ENCODE results near the gene WDR27.
"Not testable (repeated sequence)": the region's sequence is repeated elsewhere in the genome, so short reads cannot be mapped to it uniquely, and the experiment has no call there.

WDR27 gene

DNA sequence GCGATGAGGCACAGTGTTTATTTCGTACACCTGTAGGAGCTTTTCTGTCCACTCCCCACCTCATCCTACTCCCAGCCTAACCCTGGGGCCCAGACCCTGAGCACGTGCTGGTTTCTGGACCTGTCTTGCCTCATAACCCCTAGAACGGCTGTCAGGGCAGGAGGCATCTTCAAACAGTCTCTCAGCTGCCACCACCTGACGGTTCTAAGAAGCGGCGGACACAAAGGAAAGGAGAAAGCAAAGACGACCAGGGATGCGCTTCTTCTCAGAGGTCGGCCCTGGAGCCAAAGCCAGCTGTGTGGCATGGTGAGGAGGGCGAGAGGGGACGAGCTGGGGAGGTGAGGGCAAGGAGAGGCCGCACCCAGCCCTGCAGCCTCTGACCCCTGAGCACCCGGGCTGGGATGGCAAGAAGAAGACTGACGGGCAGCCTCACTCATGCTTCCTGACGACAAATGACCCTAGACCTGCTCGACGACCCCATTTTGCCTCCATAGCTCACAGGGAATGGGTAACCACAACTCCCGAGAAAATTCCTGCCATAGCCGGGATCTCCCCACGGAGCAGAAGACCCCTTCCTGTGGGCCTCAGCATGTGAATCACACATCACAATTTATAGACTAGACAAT lies 62.1 kb downstream of the WDR27 start:
- no peak for DNase-seq (ENCODE audit: low spot score)

DNA sequence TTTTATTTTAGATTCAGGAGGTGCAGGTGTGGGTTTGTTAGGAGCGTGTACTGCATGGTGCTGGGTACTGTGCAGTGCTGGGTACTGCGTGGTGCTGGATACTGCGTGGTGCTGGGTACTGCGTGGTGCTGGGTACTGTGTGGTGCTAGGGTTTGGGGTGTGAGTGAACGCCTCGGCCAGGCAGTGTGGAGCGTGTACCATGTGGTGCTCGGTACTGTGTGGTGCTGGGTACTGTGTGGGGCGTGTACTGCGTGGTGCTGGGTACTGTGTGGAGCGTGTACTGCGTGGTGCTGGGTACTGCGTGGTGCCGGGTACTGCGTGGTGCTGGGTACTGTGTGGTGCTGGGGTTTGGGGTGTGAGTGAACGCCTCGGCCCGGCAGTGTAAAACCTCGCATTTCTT lies 62.9 kb downstream of the WDR27 start:
- no peak for DNase-seq (ENCODE audit: low spot score)

DNA sequence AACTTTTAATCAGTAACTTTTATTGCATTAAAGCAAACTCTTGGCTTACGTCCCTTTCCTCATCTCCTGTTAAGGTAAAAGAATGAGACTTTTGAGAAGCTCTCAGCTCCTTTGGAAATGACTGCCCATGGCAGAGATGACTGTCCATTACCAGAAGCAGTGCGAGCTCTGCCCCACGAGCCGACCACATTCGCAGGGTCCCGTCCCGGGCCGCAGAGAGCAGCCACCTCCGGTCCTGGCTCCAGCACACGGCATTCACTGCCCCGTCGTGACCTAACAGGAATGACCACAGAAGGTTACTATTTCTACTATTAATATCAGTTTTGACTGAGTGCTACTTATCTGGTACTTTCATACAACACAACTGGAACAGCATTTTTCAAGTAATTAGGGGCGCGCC lies 63.4 kb downstream of the WDR27 start:
- no peak for DNase-seq (ENCODE audit: low spot score)

DNA sequence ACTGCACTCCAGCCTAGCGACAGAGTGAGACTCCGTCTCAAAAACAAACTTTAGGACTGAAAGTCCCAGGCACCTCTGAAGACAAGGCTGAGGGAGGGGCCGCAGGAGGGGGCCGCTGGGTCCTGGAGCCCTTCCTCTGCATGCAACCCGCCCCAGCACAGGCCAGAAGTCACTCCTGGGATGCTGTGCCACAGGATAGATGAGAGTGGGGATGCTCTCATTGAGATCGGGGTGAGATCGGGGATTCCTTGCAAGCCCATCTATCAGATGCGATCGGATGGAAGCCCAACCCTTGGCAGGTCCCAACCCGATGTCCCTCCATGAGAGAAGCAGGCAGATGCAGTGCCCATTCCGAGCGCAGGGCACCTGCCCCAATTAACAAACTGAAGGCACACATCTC lies 66.5 kb downstream of the WDR27 start:
- no peak for DNase-seq (ENCODE audit: low spot score)

DNA sequence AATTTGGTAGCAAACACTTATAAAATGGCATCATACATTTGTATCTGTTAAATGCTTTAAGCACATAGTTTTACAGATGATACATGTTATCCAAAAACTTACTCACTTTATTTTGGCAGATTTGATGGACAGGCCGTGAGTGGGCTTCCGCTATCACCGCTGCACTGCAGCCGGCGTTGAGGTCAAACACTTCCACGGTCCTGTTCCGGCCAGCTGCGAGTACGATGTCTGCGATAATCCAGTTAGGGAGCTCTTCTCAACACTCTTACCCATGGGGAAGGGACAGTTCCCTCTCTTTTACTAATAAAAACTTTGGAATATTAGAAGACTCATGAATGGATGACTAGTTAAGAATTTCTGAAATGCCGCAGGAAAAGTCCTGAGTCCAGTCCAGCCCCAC lies 69.0 kb downstream of the WDR27 start:
- DNase-seq (ENCODE audit: low spot score): no peak

DNA sequence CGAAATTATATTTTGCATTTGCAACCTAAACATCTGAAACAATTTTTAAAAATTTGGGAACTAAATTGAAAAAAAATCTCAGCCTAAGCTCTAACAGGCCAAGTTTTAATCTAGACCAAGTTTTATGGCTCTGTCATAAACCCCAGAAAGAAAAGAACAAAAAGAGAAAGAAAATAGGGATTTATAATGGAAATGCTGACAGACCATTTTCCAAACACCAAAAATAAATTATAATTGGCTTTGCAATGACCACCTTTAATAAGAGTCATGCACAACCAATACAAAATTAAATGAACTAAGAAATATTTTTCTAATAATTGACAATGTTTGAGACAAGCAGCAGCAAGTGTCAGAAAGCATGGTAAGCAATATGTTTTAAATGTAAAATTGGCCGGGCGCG lies 72.6 kb downstream of the WDR27 start:
- no peak for DNase-seq (ENCODE audit: low spot score)

DNA sequence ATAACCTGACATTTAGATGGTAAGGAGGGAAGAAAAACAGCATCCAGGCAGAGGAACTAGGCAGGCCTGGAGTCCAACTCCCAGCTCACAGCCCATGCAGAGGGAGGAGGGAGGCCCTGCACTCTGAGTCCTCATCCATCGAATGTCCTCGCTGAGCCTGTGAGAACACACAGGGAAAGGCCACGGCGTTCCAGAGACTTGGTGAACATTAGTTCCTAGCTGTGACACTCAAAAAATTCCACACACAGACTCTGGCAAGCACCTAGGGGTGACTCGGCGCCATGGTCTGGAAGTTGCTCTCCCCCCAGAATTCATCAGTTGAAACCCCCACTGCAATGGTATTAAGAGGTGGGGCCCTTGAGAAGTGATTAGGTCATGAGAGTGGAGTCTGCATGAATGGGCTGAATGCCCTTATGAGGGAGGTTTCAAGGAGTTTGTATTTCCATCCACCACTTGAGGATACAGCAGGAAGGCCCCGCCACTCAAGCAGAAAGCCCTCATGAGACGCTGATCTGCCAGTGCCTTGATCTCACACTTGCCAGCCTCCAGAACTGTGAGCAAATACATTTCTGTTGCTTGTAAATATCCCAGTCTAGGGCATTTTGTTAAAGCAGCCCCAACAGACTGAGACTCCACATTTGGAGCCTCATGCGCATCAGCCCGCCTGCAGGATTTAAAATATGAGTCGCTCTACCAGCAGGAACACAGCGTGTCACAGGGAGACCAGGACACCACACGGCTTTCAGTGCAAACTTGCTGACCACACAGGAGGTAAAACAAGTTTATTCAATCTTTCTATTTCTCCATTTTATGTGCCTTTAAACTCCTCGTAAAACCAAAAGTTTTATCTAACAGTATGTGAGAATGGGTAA lies 73.9 kb downstream of the WDR27 start:
- DNase-seq (ENCODE audit: low spot score): no peak

DNA sequence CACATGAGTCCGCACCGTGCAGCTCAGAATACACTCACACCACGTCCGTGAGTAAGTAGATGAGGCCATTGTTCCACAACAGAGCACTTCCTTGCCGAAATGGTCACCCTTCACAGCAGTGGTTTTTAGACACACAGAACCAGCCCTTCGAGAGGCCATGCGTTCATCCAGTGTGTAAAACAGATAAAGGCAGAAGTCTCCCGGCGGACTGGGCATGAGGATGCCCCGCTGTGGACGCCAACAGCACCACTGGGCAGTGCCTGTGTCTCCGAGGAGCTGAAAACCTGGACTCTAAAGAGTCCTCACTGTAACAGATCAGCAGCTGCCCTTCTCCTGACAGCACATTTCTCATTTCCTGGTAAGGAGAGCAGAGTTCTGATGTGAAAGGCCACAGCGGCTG lies 75.2 kb downstream of the WDR27 start:
- DNase-seq (ENCODE audit: low spot score): no peak

DNA sequence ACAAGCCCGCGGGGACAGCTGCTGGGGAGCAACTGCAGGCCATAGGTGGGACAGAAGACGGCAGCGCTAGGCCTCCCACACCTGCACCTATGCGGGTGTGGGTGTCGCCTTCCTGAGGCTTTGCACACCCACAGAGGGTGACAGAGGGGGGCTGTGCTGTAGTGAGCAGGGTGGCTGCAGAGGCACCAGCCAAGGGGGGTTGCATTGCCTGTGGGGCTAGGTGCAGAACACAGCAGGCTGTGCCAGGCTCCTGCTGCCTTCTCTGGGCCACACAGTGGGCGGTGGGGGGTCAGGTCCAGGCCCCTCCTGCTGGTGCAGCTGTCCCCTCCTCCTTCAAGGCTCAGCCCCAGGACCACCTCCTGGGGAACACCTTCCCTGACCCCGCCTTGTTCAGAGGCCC lies 75.7 kb downstream of the WDR27 start:
- no peak for DNase-seq (ENCODE audit: low spot score)

DNA sequence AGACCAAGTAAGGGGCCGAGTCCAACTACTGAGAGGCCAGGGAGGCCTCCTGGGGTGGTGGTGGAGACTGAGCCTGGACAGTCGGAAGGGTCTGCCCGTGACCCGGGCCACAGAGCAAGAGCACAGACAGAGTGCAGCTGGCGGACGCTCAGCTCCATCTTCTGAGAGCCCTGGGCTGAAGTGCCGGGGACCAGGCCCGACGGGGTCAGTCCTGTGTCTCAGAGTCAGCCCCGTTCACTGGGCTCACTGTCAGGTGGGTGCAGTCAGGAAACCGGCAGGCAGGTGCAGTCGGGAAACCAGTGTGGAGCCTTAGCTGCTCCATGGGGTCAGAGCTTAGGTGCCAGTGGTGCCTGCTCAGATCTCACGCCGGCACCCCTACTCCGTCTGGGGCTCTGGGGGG lies 76.5 kb downstream of the WDR27 start:
- no peak for DNase-seq (ENCODE audit: low spot score)

DNA sequence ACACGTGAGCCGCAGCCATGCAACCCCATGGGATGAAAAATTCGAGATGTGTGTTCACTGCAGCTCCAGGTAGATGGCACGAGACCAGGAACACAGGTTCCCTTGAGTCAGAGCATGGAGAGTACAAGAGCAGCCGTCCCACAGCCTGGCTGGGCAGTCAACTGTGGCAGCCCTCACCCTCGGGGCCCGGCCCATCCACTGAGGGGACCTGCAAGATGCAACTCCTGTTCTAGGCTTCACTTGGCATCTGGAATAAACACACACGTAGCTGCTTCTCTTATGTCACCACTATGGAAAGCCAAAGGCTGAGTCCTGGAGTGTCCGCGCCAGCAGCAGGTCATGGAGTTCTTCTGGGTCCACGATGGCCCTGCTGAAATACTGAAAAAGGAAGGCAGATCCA lies 77.0 kb downstream of the WDR27 start:
- DNase-seq (ENCODE audit: low spot score): no peak

DNA sequence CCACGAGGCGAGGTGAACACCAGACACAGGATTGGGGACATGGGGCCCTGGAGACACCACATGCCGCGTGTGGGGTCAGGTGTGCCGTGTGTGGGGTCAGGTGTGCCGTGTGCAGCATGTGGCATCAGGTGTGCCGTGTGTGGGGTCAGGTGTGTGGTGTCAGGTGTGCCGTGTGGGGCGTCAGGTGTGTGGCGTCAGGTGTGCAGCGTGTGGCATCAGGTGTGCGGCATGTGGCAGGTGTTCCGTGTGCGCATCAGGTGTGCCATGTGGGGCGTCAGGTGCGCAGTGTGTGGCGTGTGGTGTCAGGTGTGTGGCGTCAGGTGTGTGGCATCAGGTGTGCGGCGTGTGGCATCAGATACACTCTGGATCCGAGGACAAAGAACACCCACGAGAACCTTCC lies 77.9 kb downstream of the WDR27 start:
- DNase-seq (ENCODE audit: low spot score): no peak

DNA sequence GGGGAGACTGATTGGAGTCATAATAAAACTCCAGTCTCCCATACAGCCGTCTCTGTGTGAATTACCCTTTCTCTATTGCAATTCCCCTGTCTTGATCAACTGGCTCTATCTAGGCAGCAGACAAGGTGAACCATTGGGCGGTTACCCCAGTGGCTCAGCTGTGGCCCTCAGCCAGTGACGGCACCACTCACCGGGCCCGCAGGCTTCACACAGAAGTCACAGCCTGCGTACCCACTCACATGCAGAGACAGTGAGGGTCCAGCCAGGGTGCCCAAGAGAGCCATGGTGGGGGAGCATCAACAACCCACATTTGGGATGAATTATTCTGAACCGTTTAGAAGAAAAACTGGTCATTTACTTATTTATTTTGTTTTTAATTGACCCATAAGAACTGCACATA lies 78.5 kb downstream of the WDR27 start:
- no peak for DNase-seq (ENCODE audit: low spot score)

DNA sequence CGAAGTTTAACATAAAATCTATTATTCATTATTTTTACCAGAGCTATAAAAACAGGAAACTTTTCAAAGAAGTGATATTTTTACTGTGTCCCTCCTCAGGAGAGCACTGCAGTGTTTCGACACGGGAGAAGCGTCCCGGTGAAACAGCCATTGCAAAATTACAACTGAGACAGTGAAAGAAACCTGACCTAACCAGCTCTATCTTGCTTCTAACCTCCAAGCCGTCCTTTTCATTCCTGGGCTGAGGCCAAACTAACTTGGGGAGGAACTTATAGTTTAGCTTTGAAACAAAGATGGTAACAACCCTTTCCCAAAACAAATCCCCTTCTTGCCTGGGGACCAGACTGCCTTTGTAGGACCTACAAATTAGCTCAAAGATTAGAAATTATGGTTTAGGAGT lies 79.2 kb downstream of the WDR27 start:
- DNase-seq (ENCODE audit: low spot score): no peak

DNA sequence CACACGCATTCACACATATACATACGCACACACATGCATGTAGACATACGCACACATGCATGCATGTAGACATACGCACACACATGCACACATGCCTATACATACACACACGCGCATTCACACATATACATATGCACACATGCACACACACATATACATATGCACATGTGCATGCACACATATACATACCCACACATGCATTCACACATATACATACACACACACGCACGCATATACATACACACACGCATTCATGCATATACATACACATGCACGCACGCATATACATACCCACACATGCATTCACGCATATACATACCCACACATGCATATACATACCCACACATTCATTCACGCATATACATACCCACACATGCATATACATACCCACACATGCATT lies 80.5 kb downstream of the WDR27 start:
- DNase-seq (ENCODE audit: low spot score): no peak

DNA sequence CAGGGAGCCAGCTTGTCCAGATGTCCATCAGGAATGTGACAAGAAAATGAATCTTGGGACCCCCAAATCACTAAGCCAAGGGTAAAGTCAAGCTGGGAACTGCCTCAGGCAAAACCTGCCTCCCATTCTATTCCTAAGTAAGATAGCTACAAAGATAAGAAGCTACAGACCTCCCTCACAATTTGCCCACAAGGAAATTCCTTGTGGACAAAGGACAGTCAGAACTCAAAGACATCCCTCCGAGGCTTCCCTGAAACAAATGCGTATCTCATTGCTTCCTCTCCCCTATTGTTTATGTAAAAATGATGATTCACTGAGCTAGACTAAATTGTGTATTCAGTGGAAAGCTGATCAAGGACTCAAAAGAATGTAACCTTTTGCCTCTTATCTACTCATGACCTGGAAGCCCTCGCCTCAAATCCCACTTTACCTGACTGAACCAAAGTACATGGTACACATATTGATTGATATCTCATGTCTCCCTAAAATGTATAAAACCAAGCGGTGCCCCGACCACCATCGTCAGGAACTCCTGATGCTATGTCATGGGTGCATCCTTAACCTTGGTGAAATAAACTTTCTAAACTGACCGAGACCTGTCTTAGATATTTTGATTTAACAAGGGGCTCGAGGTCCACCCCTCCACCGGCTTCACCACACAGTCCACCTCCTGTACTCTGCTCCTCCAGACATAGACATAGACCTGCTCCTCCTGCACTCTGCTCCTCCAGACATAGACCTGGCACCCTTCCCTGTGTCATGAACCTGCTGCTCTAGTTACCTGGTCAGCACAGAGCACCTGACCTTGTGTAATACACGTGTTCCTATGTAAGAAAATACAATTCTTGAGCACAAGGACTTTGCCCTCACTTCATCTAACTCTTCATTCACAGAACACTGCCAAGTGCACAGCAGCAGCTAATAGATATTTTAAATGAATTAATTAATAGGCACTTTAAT lies 81.4 kb downstream of the WDR27 start:
- DNase-seq (ENCODE audit: low spot score): no peak

DNA sequence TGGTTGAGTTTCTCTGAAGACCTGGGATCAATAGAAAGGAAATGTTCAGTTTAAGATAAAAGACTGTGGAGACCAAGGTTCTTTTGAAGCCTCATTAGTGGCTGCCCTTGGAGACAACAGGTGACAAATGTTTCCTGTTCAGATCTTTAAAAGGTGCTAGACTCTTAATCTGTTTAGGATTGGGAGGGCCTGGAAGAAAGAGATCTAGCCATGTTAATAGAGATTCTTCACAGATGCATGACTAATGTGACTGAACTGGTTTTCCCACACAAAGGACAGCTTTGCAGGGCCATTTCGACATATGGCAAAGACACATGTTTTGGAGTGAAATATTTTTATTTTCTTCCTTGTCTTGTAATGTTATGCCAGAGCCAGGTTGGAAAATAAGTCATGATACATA lies 82.2 kb downstream of the WDR27 start:
- DNase-seq (ENCODE audit: low spot score): no peak

DNA sequence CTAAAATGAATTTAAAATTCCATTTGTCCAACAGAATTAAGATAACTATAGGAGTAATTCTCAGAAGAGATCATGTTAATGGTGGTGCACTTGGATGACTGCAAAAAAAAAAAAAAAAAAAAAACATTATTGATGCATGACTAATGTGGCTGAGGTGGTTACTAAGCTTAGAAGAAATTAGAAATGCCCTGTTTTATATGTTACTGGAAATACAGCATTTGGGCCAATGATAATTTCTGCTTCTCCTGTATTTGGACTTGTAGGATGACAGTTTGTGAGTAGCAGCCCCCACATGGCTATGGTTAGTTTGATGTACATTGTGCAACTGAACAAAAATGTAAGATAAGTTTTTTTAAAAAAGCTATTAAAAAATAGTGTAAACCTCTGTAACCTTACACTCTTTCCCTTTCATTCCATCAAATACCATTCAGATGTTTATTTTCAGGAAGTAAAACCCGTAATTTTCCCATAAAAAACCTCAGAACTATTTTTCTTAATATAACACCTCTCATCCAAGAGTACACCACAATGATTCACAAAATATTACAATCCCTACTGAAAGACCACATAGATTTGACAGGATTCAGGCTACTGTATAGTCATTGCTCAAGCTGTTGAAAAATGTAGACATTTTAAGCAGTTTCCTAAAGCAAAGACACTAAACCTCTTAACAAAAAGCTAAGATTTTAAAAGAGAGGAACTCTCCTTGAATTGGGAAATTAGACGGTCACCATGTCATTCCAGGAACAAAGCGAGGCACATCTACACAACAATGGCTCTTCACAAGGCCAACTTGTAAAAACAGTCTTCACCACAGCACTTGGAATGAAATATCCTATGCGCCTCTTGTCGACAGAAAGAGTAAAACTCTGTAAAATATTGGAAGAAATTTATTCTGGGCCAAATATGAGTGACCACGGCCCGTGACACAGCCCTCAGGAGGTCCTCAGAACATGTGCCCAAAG lies 83.0 kb downstream of the WDR27 start:
- peak; percentile 8 for DNase-seq (ENCODE audit: low spot score)

DNA sequence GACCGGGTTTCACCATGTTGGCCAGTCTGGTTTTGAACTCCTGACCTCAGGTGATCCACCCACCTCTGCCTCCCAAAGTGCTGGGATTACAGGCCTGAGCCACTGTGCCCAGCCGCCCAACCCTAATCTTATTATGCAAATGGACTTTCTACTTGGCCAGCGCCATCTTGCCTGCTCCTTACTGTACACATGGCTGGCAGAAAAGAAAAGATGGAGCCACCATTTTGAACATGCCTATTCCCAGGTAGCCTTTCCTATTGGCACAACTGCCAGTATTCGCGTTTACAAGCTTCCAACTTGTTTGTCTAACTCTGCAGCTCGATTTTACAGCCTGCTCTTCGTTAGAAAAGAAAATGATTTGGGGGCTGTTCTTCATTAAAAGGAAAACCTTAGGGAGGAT lies 84.3 kb downstream of the WDR27 start:
- no peak for DNase-seq (ENCODE audit: low spot score)

DNA sequence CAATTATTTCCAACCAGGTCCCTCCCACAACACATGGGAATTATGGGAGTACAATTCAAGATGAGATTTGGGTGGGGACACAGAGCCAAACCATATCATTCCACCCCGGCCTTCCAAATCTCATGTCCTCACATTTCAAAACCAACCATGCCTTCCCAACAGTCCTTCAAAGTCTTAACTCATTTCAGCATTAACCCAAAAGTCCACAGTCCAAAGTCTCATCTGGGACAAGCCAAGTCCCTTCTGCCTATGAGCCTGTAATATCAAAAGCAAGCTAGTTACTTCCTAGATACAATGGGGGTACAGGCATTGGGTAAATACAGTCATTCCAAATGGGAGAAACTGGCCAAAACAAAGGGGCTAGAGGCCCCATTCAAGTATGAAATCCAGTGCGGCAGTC lies 93.2 kb downstream of the WDR27 start:
- not testable (repeated sequence) for DNase-seq (ENCODE audit: low spot score)

DNA sequence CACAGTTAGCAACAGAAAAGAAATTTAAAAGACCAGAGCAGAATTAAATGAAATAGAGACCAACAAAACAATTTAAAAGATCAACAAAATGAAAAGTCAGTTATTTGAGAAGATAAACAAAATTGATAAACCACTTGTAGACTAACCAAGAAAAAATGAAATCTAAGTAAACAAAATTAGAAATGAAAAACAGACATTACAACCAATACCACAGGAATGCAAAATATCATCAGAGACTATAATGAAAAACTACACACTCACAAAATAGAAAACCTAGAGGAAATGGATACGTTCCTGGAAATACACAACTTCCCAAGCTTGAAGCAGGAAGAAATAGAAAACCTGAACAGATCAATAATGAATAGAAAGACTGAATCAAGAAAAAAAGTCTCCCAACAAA lies 97.8 kb downstream of the WDR27 start:
- DNase-seq (ENCODE audit: low spot score): no peak

DNA sequence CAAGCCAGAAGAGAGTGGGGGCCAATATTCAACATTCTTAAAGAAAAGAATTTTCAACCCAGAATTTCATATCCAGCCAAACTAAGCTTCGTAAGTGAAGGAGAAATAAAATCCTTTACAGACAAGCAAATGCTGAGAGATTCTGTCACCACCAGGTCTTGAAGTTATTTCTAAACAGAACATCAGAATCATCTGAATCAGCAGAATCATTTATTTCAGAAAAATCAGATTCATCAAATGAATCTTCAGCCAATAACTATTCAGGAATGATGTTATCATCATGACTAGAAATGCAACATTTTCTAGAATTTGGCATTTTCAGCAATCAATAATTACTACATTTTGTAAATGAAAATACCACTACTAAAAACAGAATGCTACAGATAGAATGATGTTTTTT lies 100.7 kb downstream of the WDR27 start:
- DNase-seq (ENCODE audit: low spot score): not testable (repeated sequence)
